Choroid plexus epithelial cell (primary cell): Measurements from ENCODE around the gene EWSR1.
"Not testable (repeated sequence)": the region's sequence is repeated elsewhere in the genome, so short reads cannot be mapped to it uniquely, and the experiment has no call there.

Experiments used
- DNase-seq: peaks from one replicate; pipeline ENCODE4 v3.0.0-alpha.2; 2010; ENCODE audit warnings: low read depth
- H3K4me3 ChIP-seq: 2 replicates; pipeline ENCODE4 v1.5.1; 2011; ENCODE audit warnings: low read depth, mild to moderate bottlenecking, control low read depth, low read length, moderate library complexity
- TF ChIP-seq, protein P1 (sequence below): conservative IDR thresholded peaks from 2 replicates; pipeline ENCODE4 v1.5.1; 2011; ENCODE audit warnings: low read depth, mild to moderate bottlenecking, control low read depth, inconsistent platforms, low read length, moderate library complexity

EWSR1 gene

DNA sequence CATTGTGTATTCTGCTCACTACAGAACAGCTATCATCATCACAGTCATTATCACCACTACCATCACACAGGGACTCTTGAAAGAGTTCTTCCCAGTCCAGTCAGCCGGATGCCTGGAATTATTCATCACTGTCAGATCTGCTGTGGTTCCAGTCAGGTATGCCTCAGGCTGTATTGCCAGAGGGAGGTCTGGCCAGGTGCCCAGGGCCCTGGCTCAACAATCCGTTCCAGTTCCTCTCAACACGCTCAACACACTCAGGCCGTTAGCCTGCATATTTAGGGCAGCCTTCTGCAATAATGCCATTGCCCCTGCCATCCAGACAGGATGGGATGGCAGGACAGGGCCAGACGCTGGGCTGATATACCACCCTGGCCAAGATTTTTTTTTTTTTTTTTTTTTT, 76.1 kb downstream of the EWSR1 start:
- DNase-seq: peak; percentile 98
- TF ChIP-seq, protein P1, sequence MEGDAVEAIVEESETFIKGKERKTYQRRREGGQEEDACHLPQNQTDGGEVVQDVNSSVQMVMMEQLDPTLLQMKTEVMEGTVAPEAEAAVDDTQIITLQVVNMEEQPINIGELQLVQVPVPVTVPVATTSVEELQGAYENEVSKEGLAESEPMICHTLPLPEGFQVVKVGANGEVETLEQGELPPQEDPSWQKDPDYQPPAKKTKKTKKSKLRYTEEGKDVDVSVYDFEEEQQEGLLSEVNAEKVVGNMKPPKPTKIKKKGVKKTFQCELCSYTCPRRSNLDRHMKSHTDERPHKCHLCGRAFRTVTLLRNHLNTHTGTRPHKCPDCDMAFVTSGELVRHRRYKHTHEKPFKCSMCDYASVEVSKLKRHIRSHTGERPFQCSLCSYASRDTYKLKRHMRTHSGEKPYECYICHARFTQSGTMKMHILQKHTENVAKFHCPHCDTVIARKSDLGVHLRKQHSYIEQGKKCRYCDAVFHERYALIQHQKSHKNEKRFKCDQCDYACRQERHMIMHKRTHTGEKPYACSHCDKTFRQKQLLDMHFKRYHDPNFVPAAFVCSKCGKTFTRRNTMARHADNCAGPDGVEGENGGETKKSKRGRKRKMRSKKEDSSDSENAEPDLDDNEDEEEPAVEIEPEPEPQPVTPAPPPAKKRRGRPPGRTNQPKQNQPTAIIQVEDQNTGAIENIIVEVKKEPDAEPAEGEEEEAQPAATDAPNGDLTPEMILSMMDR: no peak
- no peak overlapping the region for H3K4me3 ChIP-seq

DNA sequence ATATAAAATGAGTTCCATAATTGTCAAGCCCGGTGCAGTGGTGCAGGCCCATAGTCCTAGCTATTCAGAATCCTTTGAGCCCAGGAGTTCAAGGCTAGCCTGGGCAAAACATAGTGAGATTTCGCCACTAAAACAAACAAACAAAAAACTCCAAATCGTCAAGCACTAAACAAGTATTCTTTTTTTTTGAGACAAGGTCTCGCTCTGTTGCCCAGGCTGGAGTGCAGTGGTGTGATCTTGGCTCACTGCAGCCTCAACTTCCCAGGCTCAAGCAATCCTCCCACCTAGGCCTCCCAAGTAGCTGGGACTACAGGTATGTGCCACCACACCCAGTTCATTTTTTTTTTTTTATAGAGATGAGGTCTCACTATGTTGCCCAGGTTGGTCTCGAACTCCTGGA, 76.8 kb downstream of the EWSR1 start:
- H3K4me3 ChIP-seq, DNase-seq: not testable (repeated sequence)

DNA sequence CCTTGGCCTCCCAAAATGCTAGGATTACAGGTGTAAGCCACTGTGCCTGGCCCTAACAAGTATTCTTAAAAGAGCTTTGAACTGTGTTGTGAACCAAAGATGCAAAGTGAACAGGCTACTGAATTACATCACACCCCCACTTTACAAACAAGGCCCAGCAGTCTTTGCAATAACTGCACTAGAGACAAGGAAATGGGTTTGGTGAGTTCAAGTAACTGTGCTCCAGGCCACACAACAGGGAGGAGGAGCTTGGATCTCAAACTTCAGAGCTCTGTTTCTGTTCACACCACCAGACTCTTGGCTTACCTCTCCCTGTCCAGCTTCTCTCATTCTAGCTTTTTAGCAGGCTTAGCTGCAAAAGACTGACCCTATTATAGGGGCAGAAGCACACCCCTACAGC, 77.9 kb downstream of the EWSR1 start:
- peak; percentile 77 for DNase-seq
- TF ChIP-seq, protein P1: no peak
- H3K4me3 ChIP-seq: no peak overlapping the region

DNA sequence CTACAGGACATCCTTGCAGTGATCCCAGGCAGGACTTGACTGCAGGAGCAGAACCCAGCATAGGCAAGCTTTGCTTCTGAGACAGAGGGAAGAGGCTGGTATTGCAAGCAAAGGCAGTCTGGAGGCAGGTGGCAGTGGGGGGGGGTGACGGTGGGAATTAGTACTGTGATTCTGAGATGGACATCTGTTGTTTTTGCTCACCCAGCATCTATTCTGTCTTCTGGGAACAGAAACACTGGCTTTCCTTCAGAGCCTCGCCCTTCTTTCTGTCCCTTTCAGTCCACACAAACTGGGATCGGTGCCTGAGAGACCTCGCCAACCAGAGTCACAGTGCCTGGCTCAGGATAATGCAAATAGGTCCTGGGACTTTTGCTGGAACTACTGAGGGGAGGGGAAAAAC, 78.6 kb downstream of the EWSR1 start:
- TF ChIP-seq, protein P1: no peak
- no peak overlapping the region for H3K4me3 ChIP-seq
- no peak for DNase-seq

DNA sequence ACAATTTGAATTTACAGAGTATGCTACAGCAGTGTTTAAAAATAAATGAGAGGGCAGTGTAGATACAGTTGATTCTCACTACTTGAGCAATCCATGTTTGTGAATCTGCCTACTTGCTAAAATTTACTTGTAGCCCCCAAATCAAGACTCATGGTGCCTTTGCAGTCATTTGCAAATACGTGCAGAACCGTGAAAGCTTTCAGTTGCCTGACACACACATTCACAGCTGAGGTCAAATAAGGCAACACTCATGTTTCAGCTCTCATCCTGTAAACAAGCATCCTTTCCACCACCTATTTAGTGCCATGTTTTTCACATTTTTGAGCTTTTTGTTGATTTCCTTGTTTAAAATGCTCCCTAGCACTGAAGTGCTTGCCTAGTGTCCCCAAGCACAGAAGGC, 80.0 kb downstream of the EWSR1 start:
- no peak overlapping the region for H3K4me3 ChIP-seq
- DNase-seq: no peak
- TF ChIP-seq, protein P1: no peak

DNA sequence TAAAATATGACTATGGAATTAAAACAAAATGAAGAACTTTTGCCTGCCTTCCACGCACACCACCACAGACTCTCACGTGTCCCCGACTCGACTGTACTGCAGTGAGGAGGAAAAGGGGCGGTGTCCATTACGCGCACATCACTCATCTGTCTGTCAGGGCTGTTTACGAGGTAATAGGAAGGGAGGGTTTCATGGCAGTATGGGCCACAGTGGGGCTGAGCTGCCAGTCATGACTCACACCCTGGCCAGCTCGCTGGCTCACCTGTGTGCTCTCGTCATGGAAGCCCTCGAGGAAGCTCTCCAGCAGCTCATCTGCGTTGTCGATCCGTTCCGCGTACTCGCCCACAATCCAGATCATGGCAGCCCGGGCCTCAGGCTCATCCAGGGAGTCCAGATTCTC, 80.9 kb downstream of the EWSR1 start:
- no peak overlapping the region for H3K4me3 ChIP-seq
- DNase-seq: no peak
- TF ChIP-seq, protein P1: no peak
